GM12878 (cell line): Measurements from ENCODE around the gene DNAJB5. TPM values are rescaled to one million over a fixed set of nuclear protein-coding genes. Genes with fewer than 3 reads are reported as not detected.
A peak's percentile ranks its signal among the peaks of the same experiment; 100 is the strongest.

Experiments used
- ATAC-seq: fragments of 200-7000 bp; cut with Tn5 transposase; 3 replicates; pipeline ENCODE4 v1.9.1; 2020; ENCODE audit warnings: mild to moderate bottlenecking, moderate library complexity
- BruUV-seq: library from RNA; stranded (reverse); fragments of 400-500 nt; replicated peaks from 2 replicates; lab custom pipeline; 2021; lab: Mats Ljungman, UMichigan
- CTCF ChIA-PET: fragments of 300-600 bp; sonication (Branson Sonifier 250); formaldehyde crosslinking; extraction: SDS; loops from one replicate; lab custom pipeline; 2021; ENCODE audit warnings: inconsistent platforms; lab: Yijun Ruan, JAX
- POLR2A ChIA-PET: fragments of 350-600 bp; formaldehyde crosslinking; extraction: SDS; loops from one replicate; lab custom pipeline; 2021; ENCODE audit warnings: inconsistent platforms; lab: Charles Lee
- RAD21 ChIA-PET: fragments of 300-600 bp; sonication (Branson Sonifier 250); formaldehyde crosslinking; loops from one replicate; lab custom pipeline; 2023; ENCODE audit warnings: antibody characterized with exemption; ENCODE audit not compliant: unreplicated experiment; lab: Charles Lee
- SMC1A ChIA-PET: fragments of 300-600 bp; sonication (Branson Sonifier 250); formaldehyde crosslinking; loops from one replicate; lab custom pipeline; 2023; ENCODE audit not compliant: unreplicated experiment, uncharacterized antibody; lab: Charles Lee
- DNase-seq: peaks from one replicate; pipeline ENCODE4 v3.0.0-alpha.2; 2011; ENCODE audit warnings: low read depth, low spot score
- FAIRE-seq: peaks from 3 replicates; lab custom pipeline; 2011; peaks lifted over from hg19 to GRCh38; lab: Jason Lieb, UNC
- H2AFZ ChIP-seq: 2 replicates; pipeline ENCODE4 v1.6.0; 2011; ENCODE audit warnings: low read depth, low read length, control low read depth; ENCODE audit not compliant: control insufficient read depth
- H3K27ac ChIP-seq: 2 replicates; pipeline ENCODE4 v1.5.1; 2011; ENCODE audit warnings: control low read depth; ENCODE audit not compliant: control insufficient read depth, insufficient read depth
- H3K27me3 ChIP-seq, 2 experiments: replicated peaks in 1 of 2; 2 replicates each; pipeline versions ENCODE4 v1.6.0 to v1.6.1; 2011; ENCODE audit warnings: low read length in 1 of 2; ENCODE audit not compliant: control insufficient read depth in 2 of 2, insufficient read depth in 2 of 2
- H3K36me3 ChIP-seq, 2 experiments: 2 replicates each; pipeline ENCODE4 v1.5.1; 2011; ENCODE audit warnings: low read length in 1 of 2; ENCODE audit not compliant: control insufficient read depth in 2 of 2, insufficient read depth in 2 of 2
- H3K4me1 ChIP-seq: 2 replicates; pipeline ENCODE4 v1.6.1; 2011; ENCODE audit warnings: mild to moderate bottlenecking, low read length, moderate library complexity, mixed read lengths; ENCODE audit not compliant: control insufficient read depth, insufficient read depth
- H3K4me2 ChIP-seq: 2 replicates; pipeline ENCODE4 v1.6.0; 2011; ENCODE audit warnings: control low read depth; ENCODE audit not compliant: control insufficient read depth, insufficient read depth
- H3K4me3 ChIP-seq: fragments of 200-600 bp; sonication (generic); 2 replicates; pipeline ENCODE4 v1.5.1; 2016
- H3K79me2 ChIP-seq: 2 replicates; pipeline ENCODE4 v1.6.0; 2011; ENCODE audit warnings: low read length; ENCODE audit not compliant: control insufficient read depth, insufficient read depth
- H3K9ac ChIP-seq: 2 replicates; pipeline ENCODE4 v1.8.0; 2011; ENCODE audit warnings: low read length, control low read depth, mixed read lengths; ENCODE audit not compliant: control insufficient read depth, insufficient read depth
- H3K9me3 ChIP-seq: replicated peaks from 3 replicates; pipeline ENCODE4 v1.5.1; 2011; ENCODE audit warnings: mild to moderate bottlenecking, low read length; ENCODE audit not compliant: control insufficient read depth, insufficient read depth
- H4K20me1 ChIP-seq: 2 replicates; pipeline ENCODE4 v1.6.0; 2011; ENCODE audit not compliant: control insufficient read depth, insufficient read depth
- CBFB ChIP-seq: IDR thresholded peaks from 2 replicates; pipeline ENCODE4 v1.6.1; 2016; ENCODE audit warnings: antibody characterized with exemption, low read depth
- CEBPB ChIP-seq, 2 experiments: fragments of 150-350 bp in 1 of 2; IDR thresholded peaks; 2 replicates each; pipeline ENCODE4 v1.6.1; 2012 to 2014; ENCODE audit warnings: low read depth in 2 of 2, low read length in 2 of 2, borderline replicate concordance in 1 of 2, inconsistent platforms in 1 of 2
- FOXK2 ChIP-seq: fragments of 450-650 bp; IDR thresholded peaks from 2 replicates; pipeline ENCODE4 v1.6.1; 2017; ENCODE audit warnings: mild to moderate bottlenecking, moderate library complexity
- FOXM1 ChIP-seq: IDR thresholded peaks from 2 replicates; pipeline ENCODE4 v1.6.1; 2012; ENCODE audit warnings: low read depth, mild to moderate bottlenecking, inconsistent platforms, low read length, moderate library complexity
- MEF2B ChIP-seq: fragments of 450-650 bp; IDR thresholded peaks from 2 replicates; pipeline ENCODE4 v1.6.1; 2018; ENCODE audit warnings: mild to moderate bottlenecking, moderate library complexity; ENCODE audit not compliant: partially characterized antibody, poor library complexity, severe bottlenecking
- NBN ChIP-seq: fragments of 450-650 bp; IDR thresholded peaks from 2 replicates; pipeline ENCODE4 v1.6.1; 2016
- RAD21 ChIP-seq: IDR thresholded peaks from 2 replicates; pipeline ENCODE4 v1.6.1; 2011; ENCODE audit warnings: mild to moderate bottlenecking, low read depth, low read length, moderate library complexity; ENCODE audit not compliant: insufficient read depth
- SIX5 ChIP-seq: IDR thresholded peaks from 2 replicates; pipeline ENCODE4 v1.6.1; 2011; ENCODE audit warnings: mild to moderate bottlenecking, low read depth, low read length, moderate library complexity; ENCODE audit not compliant: severe bottlenecking
- SREBF2 ChIP-seq: IDR thresholded peaks from 2 replicates; pipeline ENCODE4 v1.6.1; 2012; ENCODE audit warnings: mild to moderate bottlenecking, low read length
- TBL1XR1 ChIP-seq: IDR thresholded peaks from 2 replicates; pipeline ENCODE4 v1.6.1; 2012; ENCODE audit warnings: low read depth, low read length, improper control_type of control experiment
- TCF7 ChIP-seq: IDR thresholded peaks from 2 replicates; pipeline ENCODE4 v1.6.1; 2014; ENCODE audit warnings: antibody characterized with exemption, borderline replicate concordance
- ZNF24 ChIP-seq: fragments of 450-650 bp; IDR thresholded peaks from 2 replicates; pipeline ENCODE4 v1.6.1; 2017; ENCODE audit warnings: antibody characterized with exemption, mild to moderate bottlenecking
- WGBS: methylation state at CpG from one replicate; pipeline ENCODE4 v1.1.6; 2016; ENCODE audit warnings: low lambda C conversion rate; ENCODE audit not compliant: insufficient replicate concordance, insufficient coverage; ENCODE audit errors: missing lambda C conversion rate; 5-methylcytosine and 5-hydroxymethylcytosine counted together
- in situ Hi-C: fragments of 300-500 bp; cut with MboI; formaldehyde crosslinking; loops from 9 replicates; pipeline ENCODE4 v1.14.3; 2018; ENCODE audit warnings: mixed read lengths
- intact Hi-C: fragments of 100-400 bp; cut with micrococcal nuclease; formaldehyde crosslinking; loops from one replicate; pipeline ENCODE4 v1.14.2; 2022; ENCODE audit not compliant: unreplicated experiment
- polyA plus RNA-seq, 11 experiments: library from polyadenylated mRNA; depleted of rRNA in 4 of 11; unstranded in 6 of 11; stranded (reverse) in 5 of 11; fragments of >200 nt; fragmentation: Nextera tagmentation in 4 of 11; fragmentation: Illumina TruSeq in 1 of 11; extraction: Ambion mirVana in 4 of 11; extraction: Trizol in 1 of 11; gene quantifications; 1 replicate in 1 of 11; 2 replicates in 10 of 11; pipeline versions ENCODE4 v1.2.1 to v1.2.3, GENCODE V29; 2011 to 2016; ENCODE audit warnings: inconsistent platforms in 2 of 11, missing spikeins in 2 of 11, low read depth in 1 of 11
- total RNA-seq, 4 experiments: library from RNA; depleted of rRNA in 3 of 4; stranded (reverse); fragments of >200 nt in 3 of 4; fragmentation: Illumina TruSeq in 1 of 4; extraction: Trizol in 1 of 4; gene quantifications; 2 replicates each; pipeline versions ENCODE4 v1.2.1 to v1.2.3, GENCODE V29; 2013 to 2021
- TF ChIP-seq, protein P1 (sequence below): fragments of 450-650 bp; IDR thresholded peaks from 2 replicates; pipeline ENCODE4 v1.6.1; 2017; ENCODE audit warnings: mild to moderate bottlenecking, moderate library complexity

The DNAJB5 gene
- total and polyA plus RNA-seq, 10 of the 15 experiments (the other 5 are each of a cell fraction or from before 2014, with no cell fraction given), result 0.92 to 13.3 (median 6.8) TPM

DNA sequence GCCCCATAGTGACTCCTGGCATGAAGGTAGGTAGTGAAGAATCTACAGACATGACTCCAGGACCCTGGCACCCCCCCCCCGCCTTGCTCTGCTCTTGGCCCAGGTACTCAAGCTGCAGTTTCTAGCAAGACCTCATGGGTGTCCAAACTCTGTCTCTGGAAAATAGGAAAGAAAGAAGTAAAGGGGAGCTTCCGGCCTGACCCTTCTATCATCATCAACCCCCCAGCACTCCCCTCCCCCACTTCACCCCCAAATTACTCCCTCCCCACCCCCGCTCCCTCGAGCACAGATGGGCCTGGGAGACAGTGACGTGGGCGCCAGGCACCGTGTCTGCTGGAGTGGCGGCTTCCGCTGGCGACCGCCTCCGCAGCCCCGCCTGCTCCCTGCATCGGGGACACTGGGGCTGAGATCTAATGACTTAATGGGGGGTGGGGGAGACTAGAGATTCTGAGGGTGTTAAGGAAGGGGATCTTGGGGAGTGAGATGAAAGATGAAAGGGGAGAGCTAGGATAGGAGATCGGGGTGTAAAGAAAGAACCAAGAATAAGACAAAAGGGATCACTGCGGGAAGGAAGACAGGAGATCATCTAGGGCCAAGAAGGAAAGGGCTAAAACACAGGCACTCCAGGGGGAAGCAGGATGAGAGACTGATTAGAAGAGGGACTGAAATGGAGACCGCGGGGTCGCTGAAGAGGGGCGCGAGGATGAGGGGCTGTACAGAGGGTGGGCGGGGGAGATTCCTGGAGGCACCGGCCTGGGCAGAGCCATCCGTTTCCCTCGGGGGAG is 1.1 kb upstream of the DNAJB5 start:
- Histone ChIP-seq H3K79me2 (no peaks in the 10 kb centered on the region), H3K27me3 (no peaks in the 10 kb centered on the region), H3K4me3 (peak overlapping the region; percentile 71), H3K4me2 (peak overlapping the region; percentile 92), H2AFZ (peak overlapping the region; percentile 100), H3K9me3 (no peaks in the 10 kb centered on the region), H3K9ac (peak overlapping the region; percentile 72), H3K27ac (peak overlapping the region; percentile 79), H3K36me3 (no peaks in the 10 kb centered on the region), H3K4me1 (peaks cover 48% of the 10 kb centered on the region), H4K20me1 (no peaks in the 10 kb centered on the region)
- DNase-seq, result no peak
- in situ Hi-C loops (no loop called here), intact Hi-C loops (loop anchor here (5.0 kb wide), 3 partner anchors 64 to 109 kb away; partner anchors contain the start of genes PIGO and VCP)
- ATAC-seq, result no peak
- ChIA-PET POLR2A (interaction anchor here (0.6 to 1.2 kb wide), 2 partner anchors 25 to 34 kb away, joined by 3 read pairs; no protein-coding TSS in a partner anchor), SMC1A (interaction anchor here (0.6 kb wide), 1 partner anchor 114 kb away, joined by 4 read pairs; the partner anchor contains the start of gene STOML2), RAD21 (interaction anchor here (4.7 kb wide), 1 partner anchor 63 kb away, joined by 35 read pairs; no protein-coding TSS in a partner anchor), CTCF (interaction anchor here (1.0 kb wide), 4 partner anchors 18 to 89 kb away, joined by 3 to 5 read pairs (median 4); no protein-coding TSS in a partner anchor)
- FAIRE-seq, result no peak
- 18% methylated on average over 18 of the region's 25 CpGs for WGBS
- TF ChIP-seq FOXK2, result no peak
- no peak for TF ChIP-seq FOXM1
- TF ChIP-seq TBL1XR1, result no peak
- TF ChIP-seq CEBPB (IDR thresholded peaks at IDR 0.05; ENCODE audit: borderline replicate concordance in 1 of 2, low read depth in 2 of 2, low read length in 2 of 2), result no peak
- TF ChIP-seq NBN, result no peak
- no peak for TF ChIP-seq SREBF2
- no peak for TF ChIP-seq ZNF24
- TF ChIP-seq SIX5, result no peak
- TF ChIP-seq CBFB, result no peak
- TF ChIP-seq, protein P1, sequence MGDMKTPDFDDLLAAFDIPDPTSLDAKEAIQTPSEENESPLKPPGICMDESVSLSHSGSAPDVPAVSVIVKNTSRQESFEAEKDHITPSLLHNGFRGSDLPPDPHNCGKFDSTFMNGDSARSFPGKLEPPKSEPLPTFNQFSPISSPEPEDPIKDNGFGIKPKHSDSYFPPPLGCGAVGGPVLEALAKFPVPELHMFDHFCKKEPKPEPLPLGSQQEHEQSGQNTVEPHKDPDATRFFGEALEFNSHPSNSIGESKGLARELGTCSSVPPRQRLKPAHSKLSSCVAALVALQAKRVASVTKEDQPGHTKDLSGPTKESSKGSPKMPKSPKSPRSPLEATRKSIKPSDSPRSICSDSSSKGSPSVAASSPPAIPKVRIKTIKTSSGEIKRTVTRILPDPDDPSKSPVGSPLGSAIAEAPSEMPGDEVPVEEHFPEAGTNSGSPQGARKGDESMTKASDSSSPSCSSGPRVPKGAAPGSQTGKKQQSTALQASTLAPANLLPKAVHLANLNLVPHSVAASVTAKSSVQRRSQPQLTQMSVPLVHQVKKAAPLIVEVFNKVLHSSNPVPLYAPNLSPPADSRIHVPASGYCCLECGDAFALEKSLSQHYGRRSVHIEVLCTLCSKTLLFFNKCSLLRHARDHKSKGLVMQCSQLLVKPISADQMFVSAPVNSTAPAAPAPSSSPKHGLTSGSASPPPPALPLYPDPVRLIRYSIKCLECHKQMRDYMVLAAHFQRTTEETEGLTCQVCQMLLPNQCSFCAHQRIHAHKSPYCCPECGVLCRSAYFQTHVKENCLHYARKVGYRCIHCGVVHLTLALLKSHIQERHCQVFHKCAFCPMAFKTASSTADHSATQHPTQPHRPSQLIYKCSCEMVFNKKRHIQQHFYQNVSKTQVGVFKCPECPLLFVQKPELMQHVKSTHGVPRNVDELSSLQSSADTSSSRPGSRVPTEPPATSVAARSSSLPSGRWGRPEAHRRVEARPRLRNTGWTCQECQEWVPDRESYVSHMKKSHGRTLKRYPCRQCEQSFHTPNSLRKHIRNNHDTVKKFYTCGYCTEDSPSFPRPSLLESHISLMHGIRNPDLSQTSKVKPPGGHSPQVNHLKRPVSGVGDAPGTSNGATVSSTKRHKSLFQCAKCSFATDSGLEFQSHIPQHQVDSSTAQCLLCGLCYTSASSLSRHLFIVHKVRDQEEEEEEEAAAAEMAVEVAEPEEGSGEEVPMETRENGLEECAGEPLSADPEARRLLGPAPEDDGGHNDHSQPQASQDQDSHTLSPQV, result no peak
- no peak for TF ChIP-seq TCF7
- TF ChIP-seq MEF2B, result no peak
- no peak for TF ChIP-seq RAD21
- BruUV-seq, result no TSS peak
